GM21360 (cell line): ENCODE data around the gene FGFR4.
"Not testable (repeated sequence)": the region's sequence is repeated elsewhere in the genome, so short reads cannot be mapped to it uniquely, and the experiment has no call there.

ENCODE experiments used
- ATAC-seq: cut with Tn5 transposase; IDR thresholded peaks from one replicate; pipeline ENCODE4 v1.9.1; 2021; ENCODE audit warnings: mild to moderate bottlenecking, moderate library complexity; ENCODE audit not compliant: unreplicated experiment

The FGFR4 gene

DNA sequence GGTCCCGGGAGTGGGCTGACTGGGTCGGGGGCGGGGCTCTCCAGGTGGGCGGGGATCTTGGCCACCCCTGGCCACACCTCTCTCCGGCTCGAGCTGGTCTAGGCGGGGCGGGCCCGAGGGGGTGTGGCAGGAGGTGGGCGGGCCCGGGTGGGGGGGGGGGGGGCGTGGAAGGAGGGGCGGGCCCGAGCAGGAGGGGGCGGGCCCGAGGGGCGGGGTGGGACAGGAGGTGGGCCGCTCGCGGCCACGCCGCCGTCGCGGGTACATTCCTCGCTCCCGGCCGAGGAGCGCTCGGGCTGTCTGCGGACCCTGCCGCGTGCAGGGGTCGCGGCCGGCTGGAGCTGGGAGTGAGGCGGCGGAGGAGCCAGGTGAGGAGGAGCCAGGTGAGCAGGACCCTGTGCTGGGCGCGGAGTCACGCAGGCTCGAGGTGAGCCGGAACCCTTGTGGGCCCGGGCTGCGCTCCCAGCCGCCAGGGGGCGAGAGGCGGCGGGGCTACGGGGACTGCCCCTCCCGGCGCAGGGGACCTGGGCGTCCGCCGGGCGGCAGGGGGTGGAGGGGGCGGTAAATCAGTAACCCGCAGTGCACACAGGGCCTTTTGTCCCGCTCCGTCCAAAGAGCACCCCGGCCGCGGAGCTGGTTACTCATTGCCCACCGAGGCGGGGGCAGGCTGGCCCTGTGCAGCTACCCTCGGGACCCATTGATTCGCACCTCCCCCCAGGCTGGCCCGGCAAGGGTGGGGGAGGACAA, at the start of gene FGFR4:
Gene FGFR4 (plus strand): TSS at position 262 of the 744 bp plus-strand sequence. CDS start 2,688 bp downstream, outside the sequence.
- ATAC-seq: peak; percentile 55

DNA sequence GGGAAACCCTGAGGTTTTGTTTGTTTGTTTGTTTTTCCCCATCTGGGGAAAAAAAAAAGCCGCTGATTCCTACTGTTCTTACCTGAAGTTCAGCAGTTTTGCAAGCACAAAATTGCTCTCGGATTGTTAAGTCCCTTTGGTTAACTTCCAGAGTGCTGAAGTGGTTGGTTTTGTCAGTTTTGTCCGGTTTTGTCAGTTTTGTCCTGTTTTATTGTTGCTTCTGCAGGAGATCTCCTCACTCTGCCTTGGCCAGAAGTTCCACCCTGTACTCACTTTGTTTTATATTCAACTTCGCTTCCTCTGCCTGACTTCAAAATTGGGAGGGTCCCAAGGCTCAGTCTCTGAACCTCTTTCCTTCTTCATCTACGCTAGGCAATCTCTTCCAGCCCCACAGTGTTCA, 49.8 kb upstream of the FGFR4 start:
- no peak for ATAC-seq

DNA sequence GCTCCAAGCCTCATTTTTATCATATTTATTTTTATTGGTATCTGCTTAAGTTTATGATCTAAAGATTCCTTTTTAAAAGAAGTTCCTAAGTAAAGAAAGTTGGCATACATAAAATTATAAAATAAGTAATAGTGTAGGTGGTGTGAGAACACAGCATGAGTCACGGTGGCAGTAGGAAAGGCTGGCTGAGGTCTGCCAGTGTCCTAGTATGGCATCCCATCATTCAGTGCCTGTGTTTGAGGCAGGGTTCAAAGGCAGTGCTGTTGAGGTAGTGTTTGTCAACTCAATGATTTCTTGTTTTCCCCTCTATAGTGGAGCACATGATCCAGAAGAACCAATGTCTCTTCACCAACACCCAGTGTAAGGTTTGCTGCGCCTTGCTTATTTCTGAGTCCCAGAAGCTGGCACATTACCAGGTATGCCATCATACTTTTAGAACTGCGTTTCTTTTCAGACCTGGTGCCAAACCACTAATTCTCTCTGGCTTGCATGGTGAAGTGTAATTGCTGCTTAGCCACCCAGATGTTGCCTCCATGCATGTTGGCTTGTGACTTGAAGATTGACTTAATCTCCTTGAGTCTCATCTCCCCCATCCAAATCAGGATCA, 45.8 kb upstream of the FGFR4 start:
- no peak for ATAC-seq

DNA sequence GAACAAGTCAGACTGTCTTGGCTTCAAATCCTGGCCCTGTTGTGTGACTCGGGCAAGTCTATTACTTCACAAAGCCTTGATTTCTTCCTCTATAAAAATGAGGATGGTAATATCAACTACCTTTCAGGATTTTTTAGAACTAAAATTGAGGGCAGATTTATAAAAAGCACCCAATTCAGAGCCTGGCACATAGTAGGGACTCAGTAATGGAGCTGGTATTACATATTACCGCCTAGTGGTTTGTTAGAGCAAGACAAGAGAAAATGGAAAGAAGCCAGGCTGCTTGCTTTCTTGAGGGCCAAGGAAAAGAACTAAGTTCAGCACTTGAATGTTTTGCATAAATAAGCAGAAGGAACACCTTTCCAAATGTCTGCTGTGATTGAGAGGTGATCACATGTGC, 44.8 kb upstream of the FGFR4 start:
- ATAC-seq: no peak

GRCh38 chr5:177043114-177043513, 43.6 kb upstream of the FGFR4 start:
- ATAC-seq: no peak

DNA sequence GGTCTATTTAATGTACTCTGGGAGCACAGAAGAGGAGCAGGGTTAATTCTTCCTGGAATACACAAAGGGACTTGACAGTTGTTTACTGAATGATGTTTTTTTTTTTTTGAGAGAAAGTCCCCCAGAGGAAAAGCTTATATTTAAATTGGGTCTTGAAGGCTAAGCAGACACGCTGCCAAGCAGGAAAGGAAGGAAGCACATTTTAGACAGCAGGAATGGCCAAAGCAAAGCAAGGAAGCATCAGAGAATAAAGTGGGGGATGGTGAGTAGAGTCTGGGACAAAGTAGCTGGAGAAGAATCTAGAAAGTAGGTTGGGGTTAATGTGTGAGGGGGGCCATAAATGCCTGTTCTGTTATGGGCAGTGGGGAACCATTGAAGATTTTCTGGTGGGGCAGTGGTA, 42.8 kb upstream of the FGFR4 start:
- no peak for ATAC-seq

DNA sequence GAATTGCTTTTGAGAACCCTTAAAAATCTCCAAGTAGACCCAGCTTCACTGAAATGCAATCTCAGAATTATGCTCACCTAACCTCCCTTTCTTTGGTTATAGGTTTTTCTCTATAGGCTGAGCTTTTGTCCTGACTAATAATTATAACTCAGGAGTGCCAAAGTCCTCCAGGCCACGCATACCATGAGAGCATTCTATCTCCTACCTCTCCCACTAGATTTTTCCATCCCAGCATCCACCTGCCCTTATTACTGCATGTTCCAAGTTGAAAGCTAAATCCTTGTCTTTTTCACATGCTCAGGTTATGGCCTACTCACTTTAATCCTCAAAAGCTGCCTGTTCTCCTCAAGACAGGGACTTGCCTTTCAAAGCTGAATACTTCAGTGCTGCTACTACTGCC, 42.1 kb upstream of the FGFR4 start:
- ATAC-seq: no peak

GRCh38 chr5:177045631-177046030, 41.1 kb upstream of the FGFR4 start:
- ATAC-seq: no peak

DNA sequence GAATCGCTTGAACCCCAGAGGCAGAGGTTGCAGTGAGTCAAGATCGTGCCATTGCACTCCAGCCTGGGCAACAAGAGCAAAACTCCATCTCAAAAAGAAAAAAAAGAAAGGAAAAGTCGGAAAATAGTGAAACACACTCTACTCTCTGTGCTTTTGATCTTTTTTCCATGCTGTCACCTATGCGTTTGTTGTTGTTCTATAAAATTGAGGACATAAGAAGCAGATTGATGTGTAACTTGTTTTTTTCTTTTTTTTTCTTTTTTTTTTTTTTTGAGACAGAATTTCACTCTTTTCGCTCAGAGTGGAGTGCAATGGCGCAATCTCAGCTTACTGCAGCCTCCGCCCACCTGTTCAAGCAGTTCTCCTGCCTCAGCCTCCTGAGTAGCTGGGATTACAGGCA, 38.2 kb upstream of the FGFR4 start:
- ATAC-seq: not testable (repeated sequence)

DNA sequence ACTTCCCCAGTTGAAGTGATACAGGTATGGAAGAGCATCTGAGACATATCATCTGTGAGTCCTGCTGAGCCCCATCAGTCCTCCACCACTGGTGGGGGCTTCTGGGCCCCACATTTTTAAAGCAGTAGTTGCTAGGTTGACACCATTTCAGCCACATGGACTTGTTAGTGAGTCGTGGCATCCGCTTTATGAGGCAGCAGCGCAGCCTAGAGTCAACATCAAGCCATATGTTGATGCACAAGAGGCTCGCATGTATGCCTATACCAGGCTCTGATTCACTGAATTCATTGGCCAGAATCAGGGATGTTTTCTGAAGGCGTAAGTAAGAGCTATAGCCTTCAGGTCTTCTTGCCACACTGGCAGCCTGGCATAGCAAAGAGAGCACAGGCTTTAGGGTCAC, 37.4 kb upstream of the FGFR4 start:
- no peak for ATAC-seq

- no peak for ATAC-seq
Measured at GRCh38 chr5:177064500-177065277, 22.0 kb upstream of the FGFR4 start.

GRCh38 chr5:177065491-177065890, 21.2 kb upstream of the FGFR4 start:
- no peak for ATAC-seq

- no peak for ATAC-seq
Measured at GRCh38 chr5:177066224-177066623, 20.5 kb upstream of the FGFR4 start.

DNA sequence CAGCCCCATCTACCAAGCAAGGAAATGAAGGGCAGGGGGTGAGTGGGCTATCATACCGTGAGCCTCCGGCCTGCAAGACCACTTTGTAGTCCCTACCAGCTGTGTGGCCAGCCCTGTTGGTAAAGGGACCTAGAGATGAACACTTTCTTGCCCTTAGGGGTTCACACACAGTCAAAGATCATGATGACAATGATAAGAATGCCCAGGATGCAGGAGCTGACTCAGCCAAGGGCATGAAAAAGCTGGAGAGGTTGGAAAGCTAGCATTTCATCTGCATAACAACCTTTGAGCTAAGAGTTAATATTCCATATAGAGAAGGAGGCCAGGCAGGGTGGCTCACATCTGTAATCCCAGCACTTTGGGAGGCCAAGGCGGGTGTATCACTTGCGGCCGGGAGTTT, 19.2 kb upstream of the FGFR4 start:
- ATAC-seq: no peak

- ATAC-seq: no peak
Measured at GRCh38 chr5:177070536-177071191, 16.1 kb upstream of the FGFR4 start.

DNA sequence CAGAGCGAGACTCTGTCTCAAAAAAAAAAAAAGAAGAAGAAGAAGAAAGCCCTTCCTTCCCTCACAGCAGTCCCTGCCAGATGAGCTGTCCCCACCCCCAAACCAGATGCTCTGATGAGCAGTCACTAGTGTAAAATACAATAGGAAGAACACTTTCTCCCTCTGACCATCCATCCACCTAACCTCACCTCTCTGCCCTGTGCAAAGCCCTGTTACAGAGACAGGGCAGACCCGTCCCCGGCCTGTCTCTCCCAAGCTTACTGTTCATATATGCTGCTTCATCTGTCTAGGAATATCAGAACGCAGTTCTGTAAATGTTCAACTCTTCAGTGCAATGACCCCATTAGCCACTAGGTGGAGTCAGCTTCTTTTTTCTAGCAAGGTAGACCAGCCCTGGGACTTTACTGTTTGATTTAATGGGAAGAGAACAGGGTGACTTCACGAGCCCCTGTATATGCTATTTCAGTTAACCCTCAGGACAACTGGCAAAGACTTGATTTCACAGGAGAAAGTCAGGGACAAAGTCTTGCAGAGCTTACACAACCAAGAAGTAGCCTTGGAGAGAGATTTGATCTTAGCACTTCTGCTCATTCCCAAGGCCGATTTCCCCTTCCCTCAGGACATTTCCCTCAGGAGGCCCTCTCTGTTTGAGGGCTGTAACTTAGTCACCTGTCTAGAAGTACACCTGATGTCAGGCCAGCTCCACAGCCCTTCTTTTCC, 14.9 kb upstream of the FGFR4 start:
- ATAC-seq: no peak

GRCh38 chr5:177077335-177077734, 9.4 kb upstream of the FGFR4 start:
- ATAC-seq: no peak

DNA sequence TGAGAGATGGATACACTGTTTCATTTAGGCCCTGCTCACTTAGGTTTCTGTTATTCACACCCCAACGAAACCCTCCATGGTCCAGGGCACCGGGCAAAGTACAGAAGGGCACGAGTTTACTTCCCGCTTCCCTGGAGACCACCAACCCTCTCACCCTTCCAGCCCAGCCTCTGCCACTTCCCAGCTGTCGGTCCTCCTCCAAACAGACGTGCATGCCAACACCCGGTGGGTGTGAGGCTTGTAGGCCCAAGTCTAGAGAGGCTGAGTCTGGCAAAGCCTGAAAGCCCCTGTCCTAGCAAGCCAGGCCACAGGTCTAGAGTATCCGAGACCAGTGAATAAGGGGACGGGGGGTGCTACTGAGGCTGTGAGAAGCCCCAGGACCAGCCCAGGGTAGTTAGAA, 7.1 kb upstream of the FGFR4 start:
- ATAC-seq: no peak

DNA sequence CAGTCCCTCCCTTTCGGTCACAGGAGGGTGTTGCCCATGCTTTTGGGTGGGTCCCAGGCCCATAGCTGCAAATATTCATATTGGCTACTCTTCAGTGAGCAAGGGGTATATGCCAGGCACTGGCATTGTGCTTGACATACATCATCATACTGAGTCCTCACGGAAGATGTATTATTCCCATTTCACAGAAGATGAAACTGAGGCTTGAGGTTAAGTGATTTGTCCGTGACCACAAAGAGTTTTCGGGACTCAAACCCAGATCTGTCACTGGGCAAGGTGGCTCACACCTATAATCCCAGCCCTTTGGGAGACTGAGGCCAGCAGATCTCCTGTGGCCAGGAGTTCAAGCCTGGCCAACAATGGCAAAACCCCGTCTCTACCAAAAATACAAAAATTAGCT, 6.5 kb upstream of the FGFR4 start:
- no peak for ATAC-seq

GRCh38 chr5:177081859-177082258, 4.9 kb upstream of the FGFR4 start:
- no peak for ATAC-seq

- ATAC-seq: no peak
Measured at GRCh38 chr5:177083357-177083756, 3.4 kb upstream of the FGFR4 start.
